RWPE2 (cell line): ENCODE data around the gene HECW1.

ENCODE experiments used
- ATAC-seq: fragments of 200-7000 bp; cut with Tn5 transposase; 3 replicates; pipeline ENCODE4 v1.9.1; 2021; ENCODE audit warnings: low read depth
- DNase-seq: peaks from one replicate; pipeline ENCODE4 v3.0.0-alpha.2; 2020; ENCODE audit warnings: low spot score
- H3K27ac ChIP-seq: fragments of 450-650 bp; 2 replicates; pipeline ENCODE4 v1.5.1; 2017; ENCODE audit warnings: mild to moderate bottlenecking; ENCODE audit not compliant: poor library complexity, severe bottlenecking
- H3K27me3 ChIP-seq: fragments of 250-450 bp; sonication (Bioruptor Pico); 2 replicates; pipeline ENCODE4 v1.5.1; 2021; ENCODE audit warnings: mild to moderate bottlenecking, moderate library complexity; ENCODE audit not compliant: insufficient read depth, poor library complexity, severe bottlenecking
- H3K36me3 ChIP-seq: fragments of 250-450 bp; sonication (Bioruptor Pico); 2 replicates; pipeline ENCODE4 v1.5.1; 2020; ENCODE audit warnings: low read depth, mild to moderate bottlenecking, moderate library complexity
- H3K4me1 ChIP-seq: fragments of 250-450 bp; sonication (Bioruptor Pico); 2 replicates; pipeline ENCODE4 v1.5.1; 2021; ENCODE audit warnings: mild to moderate bottlenecking, moderate library complexity; ENCODE audit not compliant: insufficient read depth, poor library complexity, severe bottlenecking
- H3K4me3 ChIP-seq: fragments of 250-450 bp; sonication (Bioruptor Pico); 2 replicates; pipeline ENCODE4 v1.5.1; 2021; ENCODE audit warnings: mild to moderate bottlenecking, moderate library complexity; ENCODE audit not compliant: severe bottlenecking
- H3K9me3 ChIP-seq: fragments of 250-450 bp; sonication (Bioruptor Pico); 2 replicates; pipeline ENCODE4 v1.5.1; 2021; ENCODE audit warnings: mild to moderate bottlenecking, moderate library complexity; ENCODE audit not compliant: severe bottlenecking
- CTCF ChIP-seq: fragments of 450-650 bp; IDR thresholded peaks from one replicate; pipeline ENCODE4 v1.5.1; 2017; ENCODE audit warnings: mild to moderate bottlenecking, moderate library complexity; ENCODE audit not compliant: poor library complexity, severe bottlenecking

The HECW1 gene

GRCh38 chr7:43148161-43148731, 35.8 kb downstream of the HECW1 start:
- Histone ChIP-seq H3K27me3 (no peaks in the 10 kb centered on the region), H3K4me3 (no peak overlapping the region), H3K36me3 (no peaks in the 10 kb centered on the region), H3K4me1 (peaks cover 28% of the 10 kb centered on the region), H3K9me3 (no peaks in the 10 kb centered on the region), H3K27ac (peak overlapping the region; percentile 16)
- no peak for TF ChIP-seq CTCF
- ATAC-seq: peak; percentile 92
- DNase-seq: peak; percentile 69

- H3K36me3 ChIP-seq: no peaks in the 10 kb centered on the region
- peaks cover 15% of the 10 kb centered on the region for H3K4me1 ChIP-seq
- no peak overlapping the region for H3K4me3 ChIP-seq
- no peaks in the 10 kb centered on the region for H3K27me3 ChIP-seq
- no peaks in the 10 kb centered on the region for H3K9me3 ChIP-seq
- no peak for DNase-seq
- no peak for TF ChIP-seq CTCF
- no peak overlapping the region for H3K27ac ChIP-seq
- ATAC-seq: no peak
Observed at GRCh38 chr7:43151076-43151475, 38.6 kb downstream of the HECW1 start.

GRCh38 chr7:43152696-43153095, 40.2 kb downstream of the HECW1 start:
- no peak overlapping the region for H3K27ac ChIP-seq
- no peak overlapping the region for H3K4me3 ChIP-seq
- TF ChIP-seq CTCF: no peak
- no peaks in the 10 kb centered on the region for H3K27me3 ChIP-seq
- no peaks in the 10 kb centered on the region for H3K36me3 ChIP-seq
- no peaks in the 10 kb centered on the region for H3K9me3 ChIP-seq
- no peak for ATAC-seq
- DNase-seq: no peak
- H3K4me1 ChIP-seq: peaks cover 15% of the 10 kb centered on the region

GRCh38 chr7:43155636-43156035, 43.2 kb downstream of the HECW1 start:
- H3K36me3 ChIP-seq: no peaks in the 10 kb centered on the region
- no peak for TF ChIP-seq CTCF
- DNase-seq: no peak
- no peaks in the 10 kb centered on the region for H3K27me3 ChIP-seq
- H3K27ac ChIP-seq: no peak overlapping the region
- H3K9me3 ChIP-seq: no peaks in the 10 kb centered on the region
- H3K4me1 ChIP-seq: peaks cover 3% of the 10 kb centered on the region
- no peak overlapping the region for H3K4me3 ChIP-seq
- ATAC-seq: no peak

- no peaks in the 10 kb centered on the region for H3K9me3 ChIP-seq
- H3K36me3 ChIP-seq: no peaks in the 10 kb centered on the region
- TF ChIP-seq CTCF: no peak
- no peak overlapping the region for H3K27ac ChIP-seq
- H3K4me1 ChIP-seq: peaks cover 10% of the 10 kb centered on the region
- no peaks in the 10 kb centered on the region for H3K27me3 ChIP-seq
- no peak overlapping the region for H3K4me3 ChIP-seq
- ATAC-seq (no peak), DNase-seq (no peak)
Observed at GRCh38 chr7:43163885-43164284, 51.4 kb downstream of the HECW1 start.
